ENCODE data around the gene MBTPS2. TPM values are rescaled to one million over a fixed set of nuclear protein-coding genes. Genes with fewer than 3 reads are reported as not detected.

Gene MBTPS2
- total and polyA plus RNA-seq, 4 donors, result 5.6 to 13.5 (median 9.9) TPM

- TF ChIP-seq EGR1 (IDR thresholded peaks at IDR 0.05; ENCODE audit: low read depth in 2 of 2), result no peak
- TF ChIP-seq SP1 (IDR thresholded peaks at IDR 0.05), result no peak
- TF ChIP-seq RAD21 (IDR thresholded peaks at IDR 0.05), result no peak
- no peak for TF ChIP-seq HNF4G (IDR thresholded peaks at IDR 0.05)
- no peak for TF ChIP-seq HNF4A (conservative IDR thresholded peaks at IDR 0.05)
- no peak for TF ChIP-seq NR2F2 (IDR thresholded peaks at IDR 0.05)
- no peak for TF ChIP-seq JUND (IDR thresholded peaks at IDR 0.05)
- no peak for TF ChIP-seq MAX (IDR thresholded peaks at IDR 0.05)
- TF ChIP-seq CTCF (IDR thresholded peaks at IDR 0.05; ENCODE audit: low read depth, low read length, missing input control), result no peak
- no peak for TF ChIP-seq ZBTB33 (IDR thresholded peaks at IDR 0.05)
- TF ChIP-seq RXRA (IDR thresholded peaks at IDR 0.05), result no peak
- TF ChIP-seq GABPA (IDR thresholded peaks at IDR 0.05 in 1 of 2, conservative IDR thresholded peaks at IDR 0.05 in 1 of 2), result no peak
- TF ChIP-seq YY1 (IDR thresholded peaks at IDR 0.05), result no peak
- H3K36me3 ChIP-seq (ENCODE audit: control insufficient read depth in 4 of 4, insufficient read depth in 3 of 4, low read depth in 1 of 4, low read length in 3 of 4), result peaks cover 0 to 3% (median under 1%) of the 10 kb centered on the region in 4 donors
- 95% methylated on average over 3 of the region's 3 CpGs for WGBS
- no peak overlapping the region for H3K27ac ChIP-seq (ENCODE audit: low read depth in 1 of 2, low read length in 2 of 2)
- no peak overlapping the region for H3K9ac ChIP-seq (ENCODE audit: low read depth in 1 of 2, low read length in 2 of 2)
- H3K9me3 ChIP-seq (ENCODE audit: control insufficient read depth in 4 of 4, low read length in 3 of 4), result no peaks in the 10 kb centered on the region
- H3K4me3 ChIP-seq (ENCODE audit: low read depth in 1 of 3, low read length in 3 of 3), result no peak overlapping the region
- H3K4me1 ChIP-seq (ENCODE audit: control insufficient read depth in 4 of 4, insufficient read depth in 4 of 4, low read length in 3 of 4), result no peaks in the 10 kb centered on the region
- no peaks in the 10 kb centered on the region for H3K27me3 ChIP-seq (ENCODE audit: control insufficient read depth in 4 of 4, insufficient read depth in 4 of 4, low read length in 3 of 4)
- no peak for DNase-seq (ENCODE audit: low spot score)
Observed at GRCh38 chrX:21905953-21906352, 66.5 kb downstream of the MBTPS2 start.

GRCh38 chrX:21907260-21907659 is 67.8 kb downstream of the MBTPS2 start:
- Histone ChIP-seq H3K9me3 (ENCODE audit: control insufficient read depth in 4 of 4, low read length in 3 of 4) (no peaks in the 10 kb centered on the region), H3K27ac (ENCODE audit: low read depth in 1 of 2, low read length in 2 of 2) (no peak overlapping the region), H3K27me3 (ENCODE audit: control insufficient read depth in 4 of 4, insufficient read depth in 4 of 4, low read length in 3 of 4) (no peaks in the 10 kb centered on the region), H3K36me3 (ENCODE audit: control insufficient read depth in 4 of 4, insufficient read depth in 3 of 4, low read depth in 1 of 4, low read length in 3 of 4) (peaks cover 0 to 3% (median under 1%) of the 10 kb centered on the region in 4 donors), H3K4me1 (ENCODE audit: control insufficient read depth in 4 of 4, insufficient read depth in 4 of 4, low read length in 3 of 4) (no peaks in the 10 kb centered on the region), H3K9ac (ENCODE audit: low read depth in 1 of 2, low read length in 2 of 2) (no peak overlapping the region), H3K4me3 (ENCODE audit: low read depth in 1 of 3, low read length in 3 of 3) (no peak overlapping the region)
- WGBS, result 83% methylated on average over 1 of the region's 1 CpG
- DNase-seq (ENCODE audit: low spot score), result no peak
- TF ChIP-seq GABPA (IDR thresholded peaks at IDR 0.05 in 1 of 2, conservative IDR thresholded peaks at IDR 0.05 in 1 of 2), result no peak

- TF ChIP-seq REST (IDR thresholded peaks at IDR 0.05), result no peak
- no peak overlapping the region for H3K27ac ChIP-seq (ENCODE audit: low read depth in 1 of 2, low read length in 2 of 2)
- H3K27me3 ChIP-seq (ENCODE audit: control insufficient read depth in 4 of 4, insufficient read depth in 4 of 4, low read length in 3 of 4), result no peaks in the 10 kb centered on the region
- no peaks in the 10 kb centered on the region for H3K9me3 ChIP-seq (ENCODE audit: control insufficient read depth in 4 of 4, low read length in 3 of 4)
- no peak overlapping the region for H3K9ac ChIP-seq (ENCODE audit: low read depth in 1 of 2, low read length in 2 of 2)
- no peaks in the 10 kb centered on the region for H3K36me3 ChIP-seq (ENCODE audit: control insufficient read depth in 4 of 4, insufficient read depth in 3 of 4, low read depth in 1 of 4, low read length in 3 of 4)
- 99% methylated on average over 4 of the region's 4 CpGs for WGBS
- H3K4me3 ChIP-seq (ENCODE audit: low read depth in 1 of 3, low read length in 3 of 3), result no peak overlapping the region
- H3K4me1 ChIP-seq (ENCODE audit: control insufficient read depth in 4 of 4, insufficient read depth in 4 of 4, low read length in 3 of 4), result no peaks in the 10 kb centered on the region
- no peak for DNase-seq (ENCODE audit: low spot score)
Observed at GRCh38 chrX:21911481-21911880, 72.1 kb downstream of the MBTPS2 start.

Measured in liver (tissue), 9 donors.